Measurements from ENCODE around the gene NBL1.
"Not testable (repeated sequence)": the region's sequence is repeated elsewhere in the genome, so short reads cannot be mapped to it uniquely, and the experiment has no call there.

NBL1 gene

DNA sequence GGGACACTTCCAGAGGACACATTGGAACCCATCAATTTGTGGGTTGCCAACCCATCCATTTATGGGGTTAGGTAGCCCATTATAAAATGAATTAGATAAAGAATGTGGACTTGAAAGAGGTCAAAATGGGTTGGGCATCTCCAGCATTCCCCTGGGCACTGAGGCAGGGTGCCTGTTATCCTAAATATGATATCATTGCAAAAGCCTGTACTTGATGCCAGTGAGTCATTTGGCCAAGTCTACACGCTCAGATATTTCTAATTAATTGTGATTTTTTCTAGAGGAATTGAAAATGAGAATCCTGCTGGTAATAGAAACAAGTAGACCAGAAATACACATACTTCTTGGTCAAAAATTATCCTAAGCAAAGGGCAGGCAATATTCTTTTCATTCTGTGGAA is 21.9 kb upstream of the NBL1 start:
- DNase-seq, result no peak

DNA sequence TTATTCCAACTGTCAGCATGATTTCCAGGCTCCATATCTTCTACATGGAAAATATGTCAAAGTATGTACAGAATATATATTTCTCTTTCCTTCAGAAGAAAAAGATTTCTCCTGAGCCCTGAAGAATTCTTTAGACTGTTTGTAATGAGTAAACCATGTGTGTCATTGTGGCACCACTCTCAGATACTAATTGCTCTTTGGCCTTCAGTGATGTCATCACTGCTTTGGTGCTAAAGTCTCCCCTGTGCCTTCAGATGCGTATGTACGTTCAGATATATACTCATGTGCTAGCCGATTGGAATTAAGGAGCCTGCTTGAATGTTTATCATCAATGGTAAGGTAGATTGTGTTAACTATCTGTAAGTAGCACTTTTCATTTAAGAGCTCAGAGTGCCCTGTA is 20.6 kb upstream of the NBL1 start:
- no peak for DNase-seq

DNA sequence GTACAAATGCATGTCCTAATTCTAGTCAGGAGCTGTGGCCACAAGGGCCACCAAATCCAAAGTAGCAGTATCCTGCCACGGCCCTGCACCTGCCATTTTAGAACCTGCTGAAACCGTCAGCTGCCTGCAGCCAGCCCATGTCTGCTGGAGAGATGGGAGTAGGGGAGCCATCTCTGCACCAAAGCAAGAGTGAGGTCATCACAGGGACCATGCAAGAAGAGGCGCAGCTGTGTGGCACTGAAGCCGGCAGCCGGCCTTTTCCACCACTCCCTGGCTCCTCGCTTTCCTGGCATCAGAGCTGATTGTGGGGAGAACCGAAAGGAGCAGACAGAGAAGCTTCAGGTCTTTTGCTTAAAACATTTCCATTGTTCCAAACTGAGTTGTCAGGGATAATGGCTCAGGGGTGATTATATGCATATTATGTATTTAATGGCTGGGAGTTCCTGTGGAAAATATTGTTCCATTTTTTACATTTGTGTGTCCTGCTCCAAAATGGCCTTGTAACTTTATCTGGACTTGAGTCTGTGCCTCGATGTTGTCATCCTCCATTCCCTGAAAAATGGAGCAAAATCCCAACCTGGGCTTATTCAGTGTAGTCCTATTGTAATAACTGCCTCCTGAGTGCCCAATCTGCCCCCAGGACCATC is 18.7 kb upstream of the NBL1 start:
- no peak for DNase-seq

DNA sequence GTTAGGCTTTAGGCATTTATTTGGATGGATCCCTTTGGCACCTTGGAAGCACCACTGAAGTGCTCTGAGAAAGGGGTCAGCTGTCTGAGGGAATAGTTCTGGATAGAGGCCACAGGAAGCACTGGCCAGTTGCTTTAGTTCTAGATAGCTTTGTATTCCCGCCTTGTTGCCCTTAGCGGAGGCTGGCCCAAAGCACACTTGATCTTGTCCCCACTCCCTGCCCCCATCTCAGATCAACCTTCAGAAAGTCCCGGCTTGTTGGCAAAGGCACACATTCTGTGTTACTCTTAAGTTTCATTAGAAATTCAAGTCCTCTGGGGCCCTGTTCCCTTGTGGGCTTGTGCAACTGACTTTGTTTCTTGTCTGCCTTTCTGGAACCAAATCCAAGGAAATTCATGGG is 15.2 kb upstream of the NBL1 start:
- no peak for DNase-seq

DNA sequence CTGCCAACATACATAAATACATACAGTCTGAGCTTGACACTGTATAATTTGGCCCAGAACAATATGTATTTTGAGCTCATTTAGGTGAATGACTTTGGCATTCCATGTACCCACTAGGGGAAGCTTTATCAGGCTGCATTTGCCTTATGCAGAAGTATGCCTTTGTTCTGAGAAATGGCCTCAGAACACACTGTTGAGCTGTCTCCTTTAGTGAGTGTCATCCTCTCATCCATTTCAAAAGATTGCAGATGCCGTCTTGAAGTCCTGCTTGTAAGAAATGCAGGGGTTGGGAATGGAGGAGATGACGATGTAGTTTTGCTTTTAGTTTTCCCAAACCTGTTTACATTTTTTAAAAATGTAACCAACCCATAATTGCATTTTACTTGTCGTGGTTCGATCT is 14.8 kb upstream of the NBL1 start:
- DNase-seq, result no peak

DNA sequence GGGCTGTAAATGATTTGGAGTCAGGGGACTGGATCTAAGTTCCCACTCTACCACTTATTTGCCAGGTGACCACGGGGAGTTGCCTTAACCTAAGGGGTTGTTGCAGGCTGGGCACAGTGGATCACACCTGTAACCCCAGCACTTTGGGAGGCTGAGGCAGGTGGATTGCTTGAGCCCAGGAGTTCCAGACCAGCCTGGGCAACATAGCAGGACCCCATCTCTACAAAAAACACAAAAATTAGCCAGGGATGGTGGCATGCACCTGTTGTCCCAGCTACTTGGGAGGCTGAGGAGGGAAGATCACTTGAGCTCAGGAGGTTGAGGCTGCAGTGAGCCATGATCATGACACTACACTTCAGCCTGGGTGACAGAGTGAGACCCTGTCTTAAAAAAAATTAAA is 13.9 kb upstream of the NBL1 start:
- not testable (repeated sequence) for DNase-seq

DNA sequence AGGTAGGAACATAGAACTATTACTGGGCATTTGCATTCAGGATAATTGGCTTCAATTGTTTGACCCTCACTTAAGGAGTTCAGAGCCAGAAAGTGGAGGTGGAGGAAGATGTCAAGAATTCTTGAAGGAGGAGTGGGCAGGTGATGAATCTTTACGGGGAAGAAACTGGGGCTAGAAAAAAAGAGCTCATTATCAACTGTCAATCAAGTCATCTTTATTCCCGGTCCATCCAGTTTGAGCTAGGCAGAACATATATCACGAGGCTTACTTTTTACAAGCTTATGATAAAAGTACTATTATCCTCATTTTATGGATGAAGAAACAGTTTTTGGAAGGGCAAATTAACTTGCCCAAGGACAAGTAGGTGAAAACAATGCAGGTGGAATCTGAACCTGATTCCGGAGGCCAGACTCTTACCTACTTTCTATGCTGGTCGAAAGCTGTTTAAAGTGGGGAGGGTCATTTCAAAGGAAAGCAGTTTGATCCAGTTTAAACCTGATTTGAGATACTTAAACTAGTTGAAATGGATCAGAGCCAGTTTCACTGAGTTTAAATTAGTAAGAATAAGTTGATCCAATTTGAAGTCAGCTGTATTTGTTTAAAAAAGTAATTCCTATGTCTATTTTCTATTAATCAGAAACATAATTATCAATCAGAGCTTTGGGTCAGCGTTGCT is 13.3 kb upstream of the NBL1 start:
- no peak for DNase-seq

DNA sequence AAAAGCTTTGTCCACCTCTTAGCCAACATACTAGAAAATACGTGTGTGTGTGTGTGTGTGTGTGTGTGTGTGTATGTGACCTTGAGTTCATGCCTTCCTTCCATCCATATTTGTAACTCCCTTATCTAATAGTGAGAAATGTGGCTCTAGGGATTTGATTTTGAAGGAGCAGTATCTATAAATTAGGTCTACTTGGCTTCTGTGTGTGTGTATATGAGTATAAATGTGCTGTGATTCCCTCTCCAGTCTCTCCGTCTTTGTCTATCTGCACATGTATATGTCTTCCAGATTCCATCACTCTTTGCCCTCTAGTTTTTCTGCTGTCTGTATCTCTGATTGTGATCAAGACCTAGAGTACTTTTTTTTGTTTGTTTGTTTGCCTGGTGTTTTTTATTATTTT is 11.9 kb upstream of the NBL1 start:
- DNase-seq, result no peak

DNA sequence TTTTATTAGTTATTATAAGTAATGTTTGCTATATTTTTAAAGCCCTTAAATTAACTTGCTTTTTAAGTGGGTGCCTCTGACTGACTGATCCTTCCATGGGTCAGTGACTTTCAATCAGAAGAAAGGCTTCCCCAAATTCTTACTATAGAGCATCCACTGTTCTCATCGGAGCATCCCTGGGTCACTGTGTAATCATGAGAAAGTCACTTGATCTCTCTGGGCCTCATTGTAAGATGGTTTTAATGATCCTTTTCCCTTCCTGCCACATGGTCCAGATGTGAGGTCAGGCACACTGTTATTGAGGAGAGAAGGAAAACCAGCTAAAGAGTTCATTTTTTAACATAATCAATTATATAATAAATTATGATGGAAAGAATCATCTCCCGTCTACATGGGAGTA is 11.0 kb upstream of the NBL1 start:
- DNase-seq, result no peak

DNA sequence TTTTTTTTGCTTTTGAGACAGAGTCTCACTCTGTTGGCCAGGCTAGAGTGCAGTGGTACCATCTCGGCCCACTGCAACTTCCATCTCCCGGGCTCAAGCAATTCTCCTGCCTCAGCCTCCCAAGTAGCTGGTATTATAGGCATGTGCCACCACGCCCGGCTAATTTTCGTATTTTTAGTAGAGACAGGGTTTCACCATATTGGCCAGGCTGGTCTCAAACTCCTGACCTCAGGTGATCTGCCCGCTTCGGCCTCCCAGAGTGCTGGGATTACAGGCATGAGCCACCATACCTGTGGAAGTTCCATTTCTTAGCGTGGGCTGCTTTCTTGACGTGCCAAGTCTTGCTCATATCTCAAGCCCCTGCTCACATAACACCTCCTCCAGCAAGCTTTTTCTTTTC is 9.0 kb upstream of the NBL1 start:
- not testable (repeated sequence) for DNase-seq

DNA sequence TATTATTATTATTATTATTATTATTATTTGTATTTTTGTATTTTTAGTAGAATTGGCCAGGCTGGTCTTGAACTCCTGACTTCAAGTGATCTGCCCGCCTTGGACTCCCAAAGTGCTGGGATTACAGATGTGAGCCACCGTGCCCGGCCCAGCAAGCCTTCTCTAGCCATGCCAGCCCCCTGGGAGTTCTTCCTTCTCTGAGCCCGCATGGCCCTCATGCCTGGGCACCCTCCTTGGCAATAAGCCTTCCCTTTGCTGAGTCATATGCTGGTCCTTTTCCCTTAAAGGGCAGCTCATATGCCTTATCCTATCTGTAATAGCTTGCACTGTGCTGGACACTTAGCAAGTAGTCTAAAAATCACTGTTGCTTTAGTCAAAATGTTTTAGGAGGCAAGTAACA is 8.5 kb upstream of the NBL1 start:
- no peak for DNase-seq

DNA sequence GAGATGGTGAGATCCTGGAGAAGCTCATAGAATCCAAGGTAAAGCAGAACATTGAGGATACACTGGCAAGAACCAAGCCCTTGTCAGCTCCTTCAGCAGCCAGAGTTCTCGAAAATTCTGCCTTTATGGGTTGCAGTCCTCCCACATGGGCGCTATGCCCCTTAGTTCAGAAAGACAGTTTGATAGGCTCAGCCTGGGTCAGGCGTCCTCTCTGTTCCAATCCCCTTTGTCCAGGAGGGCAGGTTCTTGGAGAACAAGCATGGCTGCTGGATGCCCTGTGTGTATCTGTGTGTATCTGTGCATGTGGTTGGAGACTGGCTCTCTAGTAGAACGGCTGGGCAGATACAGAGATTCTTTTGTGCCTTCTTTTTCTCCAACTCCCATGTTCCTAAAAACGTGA is 8.0 kb upstream of the NBL1 start:
- no peak for DNase-seq

DNA sequence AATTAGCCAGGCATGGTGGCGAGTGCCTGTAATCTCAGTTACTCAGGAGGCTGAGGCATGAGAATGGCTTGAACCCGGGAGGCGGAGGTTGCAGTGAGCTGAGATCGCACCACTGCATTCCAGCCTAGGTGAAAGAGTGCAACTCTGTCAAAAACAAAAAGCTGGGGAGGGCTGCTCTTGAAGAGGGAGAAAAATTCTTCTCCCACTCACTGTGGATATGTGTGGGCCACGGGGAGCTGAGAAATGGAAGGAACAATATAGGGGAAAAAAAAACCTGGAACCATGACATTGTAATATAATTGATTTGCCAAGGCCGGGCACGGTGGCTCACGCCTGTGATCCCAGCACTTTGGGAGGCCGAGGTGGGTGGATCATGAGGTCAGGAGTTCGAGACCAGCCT is 7.4 kb upstream of the NBL1 start:
- DNase-seq, result not testable (repeated sequence)

DNA sequence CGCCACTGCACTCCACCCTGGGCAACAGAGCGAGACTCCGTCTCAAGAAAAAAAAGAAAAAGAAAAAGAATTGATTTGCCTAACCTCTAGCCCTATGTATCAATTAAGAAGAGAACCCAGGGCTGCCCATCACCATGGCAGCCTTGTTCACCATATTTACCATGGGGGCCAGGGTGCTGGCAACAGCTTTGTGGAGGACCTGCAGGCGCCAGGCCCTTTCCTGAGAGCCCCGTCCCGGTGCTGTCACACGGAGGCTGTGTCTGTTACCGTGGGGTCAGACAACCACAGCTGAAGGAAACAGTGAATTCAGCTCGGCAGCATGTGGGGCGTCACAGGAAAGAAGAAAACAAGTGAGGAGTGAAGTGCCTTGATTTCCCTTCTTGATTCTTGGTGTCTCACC is 6.5 kb upstream of the NBL1 start:
- no peak for DNase-seq

DNA sequence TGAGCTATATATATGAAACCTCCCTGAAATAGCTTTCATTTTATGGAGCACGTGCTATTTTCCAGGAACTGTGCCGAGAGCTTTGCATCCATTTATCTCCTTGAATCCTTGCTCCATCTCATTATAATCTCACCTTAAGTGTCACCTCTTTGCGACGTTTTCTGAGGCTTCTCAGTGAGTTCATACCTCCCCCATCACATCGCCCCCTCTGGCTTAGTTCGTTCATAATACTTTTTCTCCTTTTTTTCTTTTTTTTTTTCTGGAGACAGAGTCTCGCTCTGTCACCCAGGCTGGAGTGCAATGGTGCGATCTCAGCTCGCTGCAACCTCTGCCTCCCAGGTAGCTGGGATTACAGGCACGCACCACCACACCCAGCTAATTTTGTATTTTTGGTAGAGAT is 4.9 kb upstream of the NBL1 start:
- DNase-seq, result peak; percentile 34

DNA sequence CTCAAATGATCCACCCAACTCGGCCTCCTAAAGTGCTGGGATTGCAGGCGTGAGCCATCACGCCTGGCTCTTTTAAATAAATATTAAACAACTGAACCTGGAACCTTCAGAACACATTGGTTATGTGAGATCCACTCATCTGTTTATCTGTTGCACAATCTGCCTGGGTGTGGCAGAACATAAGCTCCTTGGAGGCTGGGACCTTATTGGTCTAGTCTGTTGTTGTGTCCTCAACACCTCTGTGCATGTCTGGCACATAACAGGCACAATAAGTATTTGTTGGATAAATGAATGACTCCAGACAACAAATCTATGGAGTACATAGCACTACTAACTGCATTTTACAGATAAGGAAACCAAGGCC is 4.1 kb upstream of the NBL1 start:
- DNase-seq, result no peak

DNA sequence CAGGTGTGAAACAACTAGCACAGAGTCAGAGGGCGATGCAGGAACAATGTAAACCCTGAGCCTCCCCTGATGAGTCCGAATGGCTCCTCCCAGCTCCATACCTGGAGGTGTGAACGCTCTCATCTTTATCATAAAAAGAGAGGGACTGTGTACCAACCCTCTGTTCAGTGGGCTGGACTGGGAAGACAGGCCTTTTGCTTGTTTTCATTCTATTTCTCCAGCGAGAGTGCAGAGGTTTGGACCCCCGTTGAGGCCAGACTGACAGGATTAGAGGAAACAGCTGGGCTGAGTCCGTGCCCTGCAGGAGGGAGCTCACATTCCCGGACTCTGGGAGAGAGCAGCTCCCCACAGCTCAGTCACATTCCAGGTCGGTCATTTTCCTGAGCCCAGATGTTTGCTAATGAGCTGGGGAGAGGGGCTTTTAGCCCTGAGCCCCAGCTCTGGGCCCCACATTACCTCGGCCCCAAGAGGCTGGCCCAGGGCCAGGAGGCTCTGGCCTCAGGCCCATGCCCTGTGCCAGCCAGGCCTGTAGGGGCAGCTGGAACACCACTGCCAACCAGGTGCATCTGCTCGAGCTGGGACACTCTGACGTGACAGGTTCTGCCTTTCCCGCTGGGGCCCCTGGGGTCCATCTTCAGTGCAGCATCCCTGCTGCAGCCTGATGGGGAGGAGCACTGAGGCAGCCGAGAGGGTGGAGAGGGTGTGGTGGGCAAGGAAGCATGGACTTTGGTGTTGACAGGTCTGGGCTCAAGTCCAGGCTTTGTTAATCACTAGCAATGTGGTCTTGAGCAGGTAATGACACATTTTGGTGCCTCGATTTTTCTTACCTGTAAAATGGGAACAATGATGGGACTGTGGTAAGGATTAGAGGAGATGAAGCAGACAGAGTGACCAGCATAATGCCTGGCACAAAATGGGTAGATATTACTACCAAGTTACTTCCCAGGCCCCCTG is 3.5 kb upstream of the NBL1 start:
- no peak for DNase-seq

DNA sequence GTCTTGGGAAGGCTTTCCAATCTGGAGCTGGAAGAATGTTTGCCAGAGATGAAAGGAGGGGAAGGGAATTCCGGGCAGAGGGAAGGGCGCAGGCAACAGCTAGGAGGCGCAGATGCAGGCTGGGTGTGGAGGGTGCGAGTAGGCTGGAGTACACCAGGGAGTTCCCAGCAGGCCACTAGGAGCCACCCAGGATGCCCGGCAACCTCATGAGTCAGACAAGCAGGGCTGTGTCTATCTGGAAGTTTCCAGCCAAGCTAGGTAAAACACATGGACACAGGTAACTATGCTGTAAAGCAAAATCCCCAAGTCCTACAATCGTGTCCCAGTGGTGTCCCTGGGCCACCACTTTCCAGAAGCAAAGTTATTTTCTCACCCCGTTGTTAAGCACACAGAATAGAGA is 990 bp upstream of the NBL1 start:
- DNase-seq, result no peak

DNA sequence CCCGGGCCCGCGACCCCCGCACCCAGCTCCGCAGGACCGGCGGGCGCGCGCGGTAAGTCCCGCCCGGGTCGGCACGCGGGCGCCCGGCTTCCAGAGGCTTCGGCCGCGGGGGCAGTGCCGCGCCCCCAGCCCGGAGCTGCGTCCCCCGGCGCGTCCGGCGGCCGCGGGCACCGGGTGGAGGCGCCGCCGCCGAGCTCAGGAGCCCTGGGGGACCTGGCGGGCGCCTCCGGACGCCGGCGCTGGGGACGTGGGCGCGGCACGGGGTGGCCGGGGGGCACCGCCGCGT is 227 bp downstream of the NBL1 start:
- no peak for DNase-seq

DNA sequence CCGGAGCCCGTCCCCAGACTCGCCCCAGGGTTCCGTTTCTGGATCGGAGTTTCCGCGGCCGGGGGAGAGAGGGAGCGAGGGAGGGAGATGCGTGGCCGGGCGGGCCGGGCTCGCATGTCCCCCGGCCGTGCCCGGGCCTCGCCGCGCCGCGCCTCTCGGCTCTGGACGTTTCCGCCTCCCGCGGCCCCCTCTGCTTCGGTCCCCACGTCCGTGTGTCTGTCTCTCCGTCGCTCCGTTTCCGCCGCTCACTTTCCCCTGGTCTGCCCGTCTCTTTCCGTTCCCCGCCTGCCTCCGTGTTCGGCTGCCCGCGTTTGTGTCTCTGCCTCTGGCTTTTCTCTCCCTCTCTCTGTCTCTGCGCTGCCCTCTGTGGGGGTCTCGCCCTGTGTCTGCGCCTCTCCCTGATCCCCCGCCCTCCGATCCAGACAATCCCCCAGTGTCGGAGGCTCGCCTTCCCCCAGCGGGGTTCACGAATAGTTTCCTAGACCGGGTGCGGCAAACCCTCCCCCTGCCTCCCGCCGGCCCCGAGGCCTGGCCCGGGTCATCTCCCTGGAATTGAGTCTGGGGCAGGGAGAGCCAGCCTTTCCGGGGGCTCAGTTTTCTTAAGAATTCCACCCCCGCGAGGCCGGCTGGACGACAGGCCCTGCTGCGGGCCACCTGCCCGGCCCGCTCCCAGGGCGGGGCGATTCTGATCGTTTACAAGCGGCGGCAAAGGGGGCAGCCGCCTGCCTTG is 735 bp downstream of the NBL1 start:
- peak; percentile 69 for DNase-seq

DNA sequence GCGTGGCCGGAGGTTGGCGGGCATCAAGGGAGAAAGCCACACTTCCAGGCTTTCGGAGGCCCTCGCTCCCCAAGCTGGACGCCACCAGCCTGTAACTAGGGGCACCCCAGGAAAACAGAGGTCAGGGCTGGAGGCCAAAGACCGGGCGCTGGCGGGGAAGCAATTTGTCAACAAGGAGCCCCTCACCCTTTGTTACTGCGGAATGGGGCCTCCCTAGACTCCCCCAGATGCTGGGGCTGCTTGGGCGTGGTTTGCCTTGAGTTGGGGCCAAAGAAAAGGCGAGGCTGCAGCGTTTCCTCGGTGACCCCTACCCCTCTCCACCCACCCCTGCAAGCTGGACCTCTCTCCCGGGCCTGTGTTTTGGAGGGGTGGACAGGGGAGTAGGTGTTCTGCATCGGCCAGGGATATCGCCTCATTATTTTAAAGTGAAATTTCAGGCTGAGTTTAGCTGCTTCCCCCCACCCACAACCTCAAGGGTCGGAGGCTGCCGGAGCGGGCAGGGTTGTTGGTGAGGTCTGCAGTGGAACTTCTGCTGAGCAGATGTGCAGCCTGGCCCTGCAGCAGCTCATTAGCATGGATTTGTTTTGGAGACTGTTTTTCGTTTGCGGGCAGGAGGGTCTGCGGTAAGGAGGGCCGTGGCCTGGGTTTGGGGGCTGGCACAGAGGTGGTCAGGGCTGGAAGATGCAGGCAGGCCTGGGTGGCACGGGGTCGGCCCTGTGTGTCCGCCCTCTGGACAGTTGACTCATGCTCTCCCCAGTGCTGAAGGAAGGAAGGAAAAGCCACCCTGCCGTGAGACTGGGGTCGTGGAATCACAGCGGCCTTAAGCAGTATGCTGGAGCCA is 1.5 kb downstream of the NBL1 start:
- no peak for DNase-seq

Data from hematopoietic multipotent progenitor cell treated with erythropoietin and hydrocortisone succinate and interleukin-3 and kit ligand, for 4 days (in vitro differentiated cells).